IMR-90 (cell line): ENCODE measurements around the gene PCIF1. TPM values are rescaled to one million over a fixed set of nuclear protein-coding genes. Genes with fewer than 3 reads are reported as not detected.
A peak's percentile ranks its signal among the peaks of the same experiment; 100 is the strongest.

Source experiments
- ATAC-seq: fragments of 200-7000 bp; cut with Tn5 transposase; 2 replicates; pipeline ENCODE4 v1.9.1; 2020; ENCODE audit warnings: low read depth, mild to moderate bottlenecking, moderate library complexity
- BruUV-seq: library from RNA; stranded (reverse); fragments of 400-500 nt; replicated peaks from 2 replicates; lab custom pipeline; 2021; lab: Mats Ljungman, UMichigan
- CTCF ChIA-PET: fragments of 300-600 bp; formaldehyde crosslinking; extraction: SDS; loops from one replicate; lab custom pipeline; 2021; ENCODE audit warnings: antibody characterized with exemption; lab: Yijun Ruan, JAX
- POLR2A ChIA-PET: fragments of 300-600 bp; sonication (Branson Sonifier 250); formaldehyde crosslinking; loops from one replicate; lab custom pipeline; 2022; ENCODE audit warnings: antibody characterized with exemption; ENCODE audit not compliant: unreplicated experiment; lab: Charles Lee
- DNase-seq: peaks from one replicate; pipeline ENCODE4 v3.0.0; 2013
- H2AFZ ChIP-seq: replicated peaks from 2 replicates; pipeline ENCODE3; 2013; ENCODE audit warnings: low read length, mild to moderate bottlenecking; ENCODE audit not compliant: poor library complexity
- H2AK5ac ChIP-seq: 2 replicates; pipeline ENCODE4 v1.6.1; 2013; ENCODE audit warnings: low read depth, low read length, inconsistent platforms
- H2AK9ac ChIP-seq: replicated peaks from 2 replicates; pipeline ENCODE3; 2013; ENCODE audit warnings: mild to moderate bottlenecking, low read depth, low read length, moderate library complexity; ENCODE audit not compliant: poor library complexity
- H2BK120ac ChIP-seq: 2 replicates; pipeline ENCODE4 v1.6.1; 2013; ENCODE audit warnings: low read depth, low read length, inconsistent platforms
- H2BK15ac ChIP-seq: 3 replicates; pipeline ENCODE4 v1.6.1; 2013; ENCODE audit warnings: low read depth, low read length, inconsistent platforms
- H2BK20ac ChIP-seq: 2 replicates; pipeline ENCODE4 v1.6.1; 2013; ENCODE audit warnings: low read depth, mild to moderate bottlenecking, inconsistent platforms, low read length, moderate library complexity
- H2BK5ac ChIP-seq: 2 replicates; pipeline ENCODE4 v1.6.1; 2013; ENCODE audit warnings: mild to moderate bottlenecking, low read depth, low read length, inconsistent platforms; ENCODE audit not compliant: poor library complexity, severe bottlenecking
- H3K14ac ChIP-seq: replicated peaks from 2 replicates; pipeline ENCODE4 v1.6.1; 2013; ENCODE audit warnings: low read depth, low read length, inconsistent platforms
- H3K18ac ChIP-seq: 2 replicates; pipeline ENCODE4 v1.6.1; 2013; ENCODE audit warnings: low read depth, low read length, control low read depth
- H3K23ac ChIP-seq: 2 replicates; pipeline ENCODE4 v1.6.1; 2013; ENCODE audit warnings: low read depth, low read length, inconsistent platforms
- H3K27ac ChIP-seq: 2 replicates; pipeline ENCODE4 v1.5.1; 2013; ENCODE audit warnings: mild to moderate bottlenecking, control low read depth, low read length; ENCODE audit not compliant: insufficient read depth
- H3K27me3 ChIP-seq: 2 replicates; pipeline ENCODE4 v1.6.1; 2013; ENCODE audit warnings: low read length; ENCODE audit not compliant: control insufficient read depth, insufficient read depth
- H3K36me3 ChIP-seq: 2 replicates; pipeline ENCODE4 v1.6.1; 2013; ENCODE audit warnings: low read length, mixed read lengths; ENCODE audit not compliant: control insufficient read depth, insufficient read depth
- H3K4ac ChIP-seq: 2 replicates; pipeline ENCODE4 v1.6.1; 2013; ENCODE audit warnings: low read depth, low read length, inconsistent platforms
- H3K4me1 ChIP-seq: 2 replicates; pipeline ENCODE4 v1.6.1; 2013; ENCODE audit warnings: low read length, mixed read lengths; ENCODE audit not compliant: control insufficient read depth, insufficient read depth
- H3K4me2 ChIP-seq: 2 replicates; pipeline ENCODE4 v1.6.1; 2013; ENCODE audit warnings: low read depth, mild to moderate bottlenecking, control low read depth, low read length, moderate library complexity
- H3K4me3 ChIP-seq: 2 replicates; pipeline ENCODE4 v1.5.1; 2013; ENCODE audit warnings: low read depth, mild to moderate bottlenecking, control low read depth, low read length, moderate library complexity; ENCODE audit not compliant: insufficient read depth
- H3K56ac ChIP-seq: 2 replicates; pipeline ENCODE4 v1.6.1; 2013; ENCODE audit warnings: low read length, inconsistent platforms; ENCODE audit not compliant: insufficient read depth; ENCODE audit errors: extremely low read depth
- H3K79me1 ChIP-seq, 2 experiments: 2 replicates each; pipeline ENCODE4 v1.6.1; 2013; ENCODE audit warnings: low read length in 2 of 2, inconsistent platforms in 1 of 2, low read depth in 1 of 2
- H3K9ac ChIP-seq: 2 replicates; pipeline ENCODE4 v1.6.1; 2013; ENCODE audit warnings: low read depth, low read length, control low read depth
- H3K9me1 ChIP-seq: 2 replicates; pipeline ENCODE4 v1.6.1; 2013; ENCODE audit warnings: low read length, inconsistent platforms; ENCODE audit not compliant: insufficient read depth
- H3K9me3 ChIP-seq: 2 replicates; pipeline ENCODE4 v1.6.1; 2013; ENCODE audit warnings: low read length; ENCODE audit not compliant: control insufficient read depth, insufficient read depth
- H4K20me1 ChIP-seq: 2 replicates; pipeline ENCODE4 v1.6.1; 2013; ENCODE audit warnings: low read length, inconsistent platforms; ENCODE audit not compliant: insufficient read depth
- H4K5ac ChIP-seq: 2 replicates; pipeline ENCODE4 v1.6.1; 2013; ENCODE audit warnings: mild to moderate bottlenecking, low read depth, low read length, control low read depth
- H4K8ac ChIP-seq, 2 experiments: 2 replicates each; pipeline ENCODE4 v1.6.1; 2013; ENCODE audit warnings: low read depth in 2 of 2, low read length in 2 of 2, control low read depth in 1 of 2, inconsistent platforms in 1 of 2
- H4K91ac ChIP-seq: 2 replicates; pipeline ENCODE4 v1.6.1; 2013; ENCODE audit warnings: low read depth, low read length, inconsistent platforms; ENCODE audit not compliant: insufficient read depth
- CEBPB ChIP-seq: IDR thresholded peaks from 2 replicates; pipeline ENCODE4 v1.6.1; 2012; ENCODE audit warnings: low read depth, low read length, improper control_type of control experiment
- CHD1 ChIP-seq: IDR thresholded peaks from 2 replicates; pipeline ENCODE4 v1.6.1; 2012; ENCODE audit warnings: low read depth, low read length, improper control_type of control experiment
- FOS ChIP-seq: fragments of 150-350 bp; IDR thresholded peaks from 2 replicates; pipeline ENCODE4 v1.6.1; 2016; ENCODE audit warnings: low read depth, low read length
- MAFK ChIP-seq: IDR thresholded peaks from 2 replicates; pipeline ENCODE4 v1.6.1; 2012; ENCODE audit warnings: low read depth, low read length, improper control_type of control experiment
- MAZ ChIP-seq: IDR thresholded peaks from 2 replicates; pipeline ENCODE4 v1.6.1; 2012; ENCODE audit warnings: low read depth, mild to moderate bottlenecking, low read length, improper control_type of control experiment, moderate library complexity, borderline replicate concordance
- MXI1 ChIP-seq: IDR thresholded peaks from 2 replicates; pipeline ENCODE4 v1.6.1; 2012; ENCODE audit warnings: low read depth, mild to moderate bottlenecking, low read length, moderate library complexity, borderline replicate concordance
- NFE2L2 ChIP-seq: fragments of 150-350 bp; IDR thresholded peaks from 2 replicates; pipeline ENCODE4 v1.6.1; 2016; ENCODE audit warnings: low read depth, mild to moderate bottlenecking, low read length
- RAD21 ChIP-seq: IDR thresholded peaks from 2 replicates; pipeline ENCODE4 v1.6.1; 2012; ENCODE audit warnings: low read length, improper control_type of control experiment
- RFX5 ChIP-seq: IDR thresholded peaks from 2 replicates; pipeline ENCODE4 v1.8.0; 2012; ENCODE audit warnings: low read depth, mild to moderate bottlenecking, low read length, moderate library complexity
- SMC3 ChIP-seq: fragments of 150-350 bp; IDR thresholded peaks from 2 replicates; pipeline ENCODE4 v1.6.1; 2016; ENCODE audit warnings: low read depth, mild to moderate bottlenecking, antibody characterized with exemption, low read length, moderate library complexity
- USF2 ChIP-seq: fragments of 150-350 bp; IDR thresholded peaks from 2 replicates; pipeline ENCODE4 v1.6.1; 2017; ENCODE audit warnings: mild to moderate bottlenecking, antibody characterized with exemption, low read length, low read depth
- WGBS, 2 experiments: methylation state at CpG; one replicate each; pipeline versions ENCODE4 v1.1.5 to v1.1.7; 2013; ENCODE audit warnings: missing lambda C conversion rate in 2 of 2; ENCODE audit not compliant: insufficient read length in 1 of 2; ENCODE audit errors: extremely low coverage in 2 of 2; 5-methylcytosine and 5-hydroxymethylcytosine counted together
- dilution Hi-C: fragments of 300-500 bp; cut with HindIII; formaldehyde crosslinking; loops from one replicate; pipeline ENCODE4 v1.14.3; 2018; ENCODE audit warnings: low sequenced_read_pairs; ENCODE audit not compliant: unreplicated experiment
- in situ Hi-C: fragments of 300-500 bp; cut with MboI; formaldehyde crosslinking; loops from 3 replicates; pipeline ENCODE4 v1.14.3; 2019; ENCODE audit warnings: low sequenced_read_pairs, inconsistent platforms, mixed read lengths
- intact Hi-C: fragments of 100-400 bp; cut with micrococcal nuclease; formaldehyde crosslinking; loops from 2 replicates; pipeline ENCODE4 v1.10.0; 2022
- polyA plus RNA-seq, 3 experiments: library from polyadenylated mRNA; depleted of rRNA; stranded (reverse); fragments of >200 nt; gene quantifications; 2 replicates each; pipeline ENCODE4 v1.2.3, GENCODE V29; 2012; ENCODE audit warnings: low replicate concordance in 1 of 3
- total RNA-seq: library from RNA; depleted of rRNA; stranded (reverse); fragments of >200 nt; gene quantifications from 2 replicates; pipeline ENCODE4 v1.2.3, GENCODE V29; 2012
- TF ChIP-seq, protein P1 (sequence below): fragments of 150-350 bp; IDR thresholded peaks from 2 replicates; pipeline ENCODE4 v1.6.1; 2016; ENCODE audit warnings: low read depth, mild to moderate bottlenecking, low read length, moderate library complexity, borderline replicate concordance

PCIF1 gene
- total and polyA plus RNA-seq, 2 of the 4 experiments (the other 2 are of a cell fraction), result 5.4 to 18.3 TPM

- Histone ChIP-seq H3K4me1 (peaks cover 16% of the 10 kb centered on the region), H3K14ac (peak overlapping the region; percentile 89), H3K23ac (peak overlapping the region; percentile 68; the same call in 1 of the 2 replicates), H4K5ac (peak overlapping the region; percentile 42), H2AK5ac (peak overlapping the region; percentile 81), H3K9me3 (no peaks in the 10 kb centered on the region), H3K36me3 (peaks cover 23% of the 10 kb centered on the region; the same call in 1 of the 2 replicates), H3K4me3 (peak overlapping the region; percentile 43), H3K9me1 (peaks cover 20% of the 10 kb centered on the region), H3K4me2 (peak overlapping the region; percentile 88), H3K9ac (peak overlapping the region; percentile 58), H3K27me3 (no peaks in the 10 kb centered on the region), H3K27ac (peak overlapping the region; percentile 69), H4K8ac (peak overlapping the region; percentile 65 to 85; a peak in 3 of 4 replicates), H2BK5ac (peak overlapping the region; percentile 69), H3K18ac (peak overlapping the region; percentile 39; the same call in 1 of the 2 replicates), H2BK120ac (no peak overlapping the region; the same call in 1 of the 2 replicates), H2BK15ac (no peak overlapping the region), H4K20me1 (no peaks in the 10 kb centered on the region; the same call in 1 of the 2 replicates), H2AK9ac (peak overlapping the region; percentile 89), H2AFZ (peak overlapping the region; percentile 87), H3K79me1 (peaks cover 5 to 26% of the 10 kb centered on the region in 2 experiments; a peak in 3 of 4 replicates), H3K56ac (no peak overlapping the region), H3K4ac (peak overlapping the region; percentile 82), H4K91ac (peak overlapping the region; percentile 43; the same call in 1 of the 2 replicates), H2BK20ac (0 out of 2 replicates have a peak overlapping the region, but pooled peaks have one; percentile 38)
- ChIA-PET CTCF (interaction anchor here (1.3 kb wide), 1 partner anchor 21 kb away, joined by 8 read pairs; no protein-coding TSS in a partner anchor), POLR2A (no interaction called here)
- dilution Hi-C loops (no loop called here), intact Hi-C loops (loop anchor here (1.0 kb wide), 1 partner anchor 24 kb away; no protein-coding TSS in a partner anchor), in situ Hi-C loops (loop anchor here (25.0 kb wide), 1 partner anchor 574 kb away; the partner anchor contains the start of gene SDC4)
- DNase-seq, result peak; percentile 100
- ATAC-seq, result peak; percentile 93
- TF ChIP-seq MAZ, result peak; percentile 51; the same call in 1 of the 2 replicates
- TF ChIP-seq MXI1, result peak; percentile 64; the same call in 1 of the 2 replicates
- TF ChIP-seq USF2, result no peak; the same call in 1 of the 2 replicates
- TF ChIP-seq CHD1, result no peak
- no peak for TF ChIP-seq FOS
- TF ChIP-seq RAD21, result no peak
- TF ChIP-seq RFX5, result no peak
- no peak for TF ChIP-seq SMC3
- TF ChIP-seq, protein P1, sequence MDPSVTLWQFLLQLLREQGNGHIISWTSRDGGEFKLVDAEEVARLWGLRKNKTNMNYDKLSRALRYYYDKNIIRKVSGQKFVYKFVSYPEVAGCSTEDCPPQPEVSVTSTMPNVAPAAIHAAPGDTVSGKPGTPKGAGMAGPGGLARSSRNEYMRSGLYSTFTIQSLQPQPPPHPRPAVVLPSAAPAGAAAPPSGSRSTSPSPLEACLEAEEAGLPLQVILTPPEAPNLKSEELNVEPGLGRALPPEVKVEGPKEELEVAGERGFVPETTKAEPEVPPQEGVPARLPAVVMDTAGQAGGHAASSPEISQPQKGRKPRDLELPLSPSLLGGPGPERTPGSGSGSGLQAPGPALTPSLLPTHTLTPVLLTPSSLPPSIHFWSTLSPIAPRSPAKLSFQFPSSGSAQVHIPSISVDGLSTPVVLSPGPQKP, result no peak
- TF ChIP-seq NFE2L2, result peak; percentile 23; the same call in 1 of the 2 replicates
- no peak for TF ChIP-seq MAFK
- TF ChIP-seq CEBPB, result peak; percentile 97
- 11 to 100% methylated on average over 1 to 8 of the region's 43 CpGs for WGBS, 2 experiments
- BruUV-seq, result no TSS peak
Measured at GRCh38 chr20:45910670-45911485, 23.6 kb upstream of the PCIF1 start.
